Neural crest cell (in vitro differentiated cells): ENCODE results near the gene NHLRC2. TPM values are rescaled to one million over a fixed set of nuclear protein-coding genes. Genes with fewer than 3 reads are reported as not detected.
"Not testable (repeated sequence)": the region's sequence is repeated elsewhere in the genome, so short reads cannot be mapped to it uniquely, and the experiment has no call there.

Experiments
- DNase-seq: peaks from one replicate; pipeline ENCODE4 v3.0.0; 2021; ENCODE audit warnings: low read depth, mixed read lengths, low spot score
- H3K27ac Mint-ChIP-seq: one replicate; pipeline ENCODE4 v1.8.0; 2021; ENCODE audit warnings: mild to moderate bottlenecking, mixed read lengths; ENCODE audit not compliant: unreplicated experiment
- H3K27me3 Mint-ChIP-seq: 2 replicates; pipeline ENCODE4 v1.8.0; 2021; ENCODE audit warnings: low read depth, mild to moderate bottlenecking, mixed read lengths
- H3K36me3 Mint-ChIP-seq: 2 replicates; pipeline ENCODE4 v1.8.0; 2021; ENCODE audit warnings: low read depth, mild to moderate bottlenecking, mixed read lengths
- H3K4me1 Mint-ChIP-seq: 2 replicates; pipeline ENCODE4 v1.8.0; 2021; ENCODE audit warnings: mixed read lengths
- H3K4me3 Mint-ChIP-seq: one replicate; pipeline ENCODE4 v1.8.0; 2021; ENCODE audit warnings: mild to moderate bottlenecking, mixed read lengths
- H3K9me3 Mint-ChIP-seq: 2 replicates; pipeline ENCODE4 v1.8.0; 2021; ENCODE audit warnings: mixed read lengths
- total RNA-seq: library from RNA; stranded (reverse); gene quantifications from 2 replicates; pipeline ENCODE4 v1.2.1, GENCODE V29; 2021
- TF ChIP-seq, protein P1 (sequence below): fragments of 200-600 bp; sonication (generic); conservative IDR thresholded peaks from 2 replicates; pipeline ENCODE4 v1.5.0; 2021; ENCODE audit warnings: antibody characterized with exemption, mild to moderate bottlenecking

The NHLRC2 gene
- total RNA-seq, 1 donor from 2014 or later = 58.7 TPM

DNA sequence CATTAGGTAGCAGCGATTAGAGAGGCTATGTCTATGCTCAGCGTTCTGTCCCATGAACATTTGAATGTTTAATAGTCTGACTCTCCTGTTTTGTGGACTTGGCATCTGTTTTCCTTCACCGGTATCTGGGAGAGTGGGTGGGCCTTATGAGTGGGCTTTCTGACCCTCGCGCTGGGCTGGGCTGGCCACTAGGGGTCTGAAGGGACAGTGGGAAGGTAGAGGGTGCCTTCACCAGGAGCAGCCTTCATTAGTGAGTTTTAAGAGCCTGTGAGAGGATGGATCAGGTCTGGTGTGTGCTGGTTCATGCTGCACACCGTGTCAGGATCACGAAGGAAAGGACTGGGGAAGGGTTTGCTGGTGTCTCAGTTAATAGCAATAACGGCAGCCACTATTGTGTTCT lies 34.0 kb upstream of the NHLRC2 start:
- H3K36me3 Mint-ChIP-seq = no peaks in the 10 kb centered on the region
- H3K9me3 Mint-ChIP-seq = no peaks in the 10 kb centered on the region
- no peaks in the 10 kb centered on the region for H3K27me3 Mint-ChIP-seq
- DNase-seq = peak; percentile 23
- H3K4me1 Mint-ChIP-seq = peaks cover 5% of the 10 kb centered on the region
- TF ChIP-seq, protein P1, sequence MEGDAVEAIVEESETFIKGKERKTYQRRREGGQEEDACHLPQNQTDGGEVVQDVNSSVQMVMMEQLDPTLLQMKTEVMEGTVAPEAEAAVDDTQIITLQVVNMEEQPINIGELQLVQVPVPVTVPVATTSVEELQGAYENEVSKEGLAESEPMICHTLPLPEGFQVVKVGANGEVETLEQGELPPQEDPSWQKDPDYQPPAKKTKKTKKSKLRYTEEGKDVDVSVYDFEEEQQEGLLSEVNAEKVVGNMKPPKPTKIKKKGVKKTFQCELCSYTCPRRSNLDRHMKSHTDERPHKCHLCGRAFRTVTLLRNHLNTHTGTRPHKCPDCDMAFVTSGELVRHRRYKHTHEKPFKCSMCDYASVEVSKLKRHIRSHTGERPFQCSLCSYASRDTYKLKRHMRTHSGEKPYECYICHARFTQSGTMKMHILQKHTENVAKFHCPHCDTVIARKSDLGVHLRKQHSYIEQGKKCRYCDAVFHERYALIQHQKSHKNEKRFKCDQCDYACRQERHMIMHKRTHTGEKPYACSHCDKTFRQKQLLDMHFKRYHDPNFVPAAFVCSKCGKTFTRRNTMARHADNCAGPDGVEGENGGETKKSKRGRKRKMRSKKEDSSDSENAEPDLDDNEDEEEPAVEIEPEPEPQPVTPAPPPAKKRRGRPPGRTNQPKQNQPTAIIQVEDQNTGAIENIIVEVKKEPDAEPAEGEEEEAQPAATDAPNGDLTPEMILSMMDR = no peak
- H3K27ac Mint-ChIP-seq = no peak overlapping the region
- no peak overlapping the region for H3K4me3 Mint-ChIP-seq

DNA sequence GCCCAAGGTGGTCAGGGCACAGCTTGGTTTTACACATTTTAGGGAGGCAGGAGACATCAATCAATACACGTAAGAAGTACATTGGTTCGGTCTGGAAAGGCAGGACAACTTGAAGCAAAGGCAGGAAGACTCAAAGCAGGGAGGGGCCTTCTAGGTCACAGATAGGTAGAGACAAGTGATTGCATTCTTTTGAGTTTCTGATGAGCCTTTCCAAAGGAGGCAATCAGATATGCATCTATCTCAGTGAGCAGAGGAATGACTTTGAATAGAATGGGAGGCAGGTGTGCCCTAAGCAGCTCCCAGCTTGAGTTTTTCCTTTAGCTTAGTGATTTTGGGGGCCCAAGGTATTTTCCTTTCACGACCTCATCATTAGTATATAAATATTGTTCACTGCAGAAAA lies 33.2 kb upstream of the NHLRC2 start:
- H3K36me3 Mint-ChIP-seq, H3K27ac Mint-ChIP-seq, H3K4me1 Mint-ChIP-seq, H3K9me3 Mint-ChIP-seq, DNase-seq, H3K27me3 Mint-ChIP-seq, H3K4me3 Mint-ChIP-seq: not testable (repeated sequence)

DNA sequence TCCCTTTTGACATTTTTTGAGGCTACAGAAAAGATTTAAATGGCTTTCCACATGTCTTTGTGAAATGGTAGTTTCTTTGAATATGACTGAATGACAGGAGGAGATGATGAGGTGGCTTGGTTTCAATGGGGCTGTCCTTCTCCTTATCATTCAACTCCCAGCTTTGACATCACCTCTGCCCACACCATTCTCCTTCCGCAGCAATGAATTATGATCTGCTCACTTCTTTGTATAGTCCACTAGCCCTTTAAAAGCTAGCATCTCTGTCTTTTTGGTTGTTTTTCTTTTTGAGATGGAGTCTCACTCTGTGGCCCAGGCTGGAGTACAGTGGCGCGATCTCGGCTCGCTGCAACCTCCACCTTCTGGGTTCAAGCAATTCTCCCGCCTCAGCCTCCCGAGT lies 32.3 kb upstream of the NHLRC2 start:
- H3K27me3 Mint-ChIP-seq = no peaks in the 10 kb centered on the region
- no peak overlapping the region for H3K27ac Mint-ChIP-seq
- no peak for DNase-seq
- no peak overlapping the region for H3K4me3 Mint-ChIP-seq
- H3K36me3 Mint-ChIP-seq = no peaks in the 10 kb centered on the region
- TF ChIP-seq, protein P1 = no peak
- peaks cover 5% of the 10 kb centered on the region for H3K4me1 Mint-ChIP-seq
- no peaks in the 10 kb centered on the region for H3K9me3 Mint-ChIP-seq

DNA sequence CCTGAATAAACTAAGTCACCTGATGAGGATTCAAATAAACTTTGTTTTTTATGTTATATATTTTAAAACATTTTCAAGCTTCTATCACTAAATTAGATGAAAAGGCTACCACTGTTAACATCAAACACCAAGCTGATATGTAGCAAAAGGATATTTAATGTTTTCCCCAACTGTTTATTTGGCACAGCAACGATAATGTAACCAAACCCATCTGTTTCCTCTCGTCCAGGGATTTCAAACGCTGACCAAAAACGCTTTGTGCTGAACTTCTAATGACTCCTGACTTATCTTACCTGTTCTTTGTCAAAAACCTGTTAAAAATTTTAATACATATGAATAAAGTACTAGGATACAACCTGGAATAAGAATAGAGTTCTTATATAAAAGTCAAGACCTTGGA lies 31.1 kb upstream of the NHLRC2 start:
- Mint-ChIP-seq H3K36me3 (no peaks in the 10 kb centered on the region), H3K4me3 (no peak overlapping the region), H3K27me3 (no peaks in the 10 kb centered on the region), H3K27ac (no peak overlapping the region), H3K4me1 (peaks cover 5% of the 10 kb centered on the region), H3K9me3 (no peaks in the 10 kb centered on the region)
- no peak for DNase-seq
- TF ChIP-seq, protein P1 = no peak

DNA sequence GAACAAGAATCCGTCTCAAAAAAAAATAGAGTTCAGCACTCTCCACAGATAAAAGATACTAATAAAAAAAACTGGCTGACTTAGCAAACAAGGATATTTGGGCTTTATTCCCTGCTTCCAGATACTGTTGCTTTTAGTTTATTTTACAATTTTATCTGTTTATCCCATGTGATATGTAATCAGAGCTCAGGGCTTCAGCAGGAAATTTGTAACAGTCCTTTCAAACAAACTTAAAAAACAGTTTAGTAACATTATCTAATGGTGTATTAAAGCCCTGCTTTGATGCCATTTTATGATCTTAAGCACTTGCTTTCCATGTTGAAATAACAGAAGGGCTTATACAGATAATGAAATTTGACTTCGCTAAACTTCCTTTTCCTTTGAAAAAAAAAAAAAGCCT lies 28.7 kb upstream of the NHLRC2 start:
- H3K27ac Mint-ChIP-seq = no peak overlapping the region
- TF ChIP-seq, protein P1 = no peak
- H3K9me3 Mint-ChIP-seq = no peaks in the 10 kb centered on the region
- H3K4me3 Mint-ChIP-seq = no peak overlapping the region
- H3K36me3 Mint-ChIP-seq = no peaks in the 10 kb centered on the region
- DNase-seq = no peak
- no peaks in the 10 kb centered on the region for H3K27me3 Mint-ChIP-seq
- H3K4me1 Mint-ChIP-seq = peaks cover under 1% of the 10 kb centered on the region

DNA sequence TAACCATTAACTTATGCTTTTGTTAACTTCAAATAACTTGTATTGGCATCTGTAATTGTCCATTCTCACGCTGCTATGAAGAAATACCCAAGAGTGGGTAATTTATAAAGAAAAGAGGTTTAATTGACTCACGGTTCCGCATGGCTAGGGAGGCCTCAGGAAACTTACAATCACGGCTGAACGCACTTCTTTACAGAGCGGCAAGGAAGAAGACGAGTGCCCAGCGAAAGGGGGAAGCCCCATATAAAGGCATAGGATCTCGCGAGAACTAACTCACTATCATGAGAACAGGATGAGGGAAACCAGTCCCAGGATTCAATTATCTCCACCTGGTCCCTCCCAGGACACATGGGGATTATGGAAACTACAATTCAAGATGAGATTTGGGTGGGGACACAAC lies 25.9 kb upstream of the NHLRC2 start:
- not testable (repeated sequence) for DNase-seq, H3K36me3 Mint-ChIP-seq, H3K9me3 Mint-ChIP-seq

DNA sequence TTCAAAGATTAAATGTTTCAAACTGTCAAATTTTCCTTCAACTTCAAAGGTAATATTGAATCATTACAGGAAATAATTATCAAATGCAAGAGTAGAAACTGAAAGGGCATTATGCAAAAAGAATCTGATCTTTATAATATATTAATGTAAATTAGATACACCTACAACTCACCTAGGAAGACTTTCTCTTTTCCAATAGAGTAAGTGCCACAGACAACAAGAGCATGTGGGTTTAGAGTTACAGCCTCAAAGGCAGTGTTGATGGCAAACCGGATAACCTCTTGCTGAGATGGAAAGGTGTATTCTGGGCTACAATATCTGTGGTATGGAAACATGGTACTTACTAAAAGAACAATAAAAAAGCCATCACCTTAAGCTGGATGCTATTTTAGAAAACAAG lies 12.3 kb upstream of the NHLRC2 start:
- Mint-ChIP-seq H3K4me1 (peaks cover 6% of the 10 kb centered on the region), H3K27ac (no peak overlapping the region)

More for the DNA sequence above, 25.9 kb upstream of the NHLRC2 start:
- not testable (repeated sequence) for H3K27me3 Mint-ChIP-seq, H3K27ac Mint-ChIP-seq, H3K4me3 Mint-ChIP-seq, H3K4me1 Mint-ChIP-seq

More for the DNA sequence above, 12.3 kb upstream of the NHLRC2 start:
- DNase-seq = no peak
- no peaks in the 10 kb centered on the region for H3K9me3 Mint-ChIP-seq
- H3K36me3 Mint-ChIP-seq = peaks cover 12% of the 10 kb centered on the region
- TF ChIP-seq, protein P1 = no peak
- H3K4me3 Mint-ChIP-seq = no peak overlapping the region
- no peaks in the 10 kb centered on the region for H3K27me3 Mint-ChIP-seq
